NCI-H748 (cell line): ENCODE data around the gene GPATCH2.
A peak's percentile ranks its signal among the peaks of the same experiment; 100 is the strongest.
"Not testable (repeated sequence)": the region's sequence is repeated elsewhere in the genome, so short reads cannot be mapped to it uniquely, and the experiment has no call there.

ENCODE experiments used
- DNase-seq: peaks from one replicate; lab custom pipeline; 2025; ENCODE audit not compliant: unreplicated experiment; lab: John Stamatoyannopoulos, UW

GPATCH2 gene

GRCh38 chr1:217584286-217584811 lies 46.5 kb downstream of the GPATCH2 start:
- not testable (repeated sequence) for DNase-seq

- no peak for DNase-seq
Measured at GRCh38 chr1:217577336-217577735, 53.6 kb downstream of the GPATCH2 start.

- DNase-seq = peak; percentile 1
Measured at GRCh38 chr1:217574265-217574949, 56.5 kb downstream of the GPATCH2 start.

- DNase-seq = no peak
Measured at GRCh38 chr1:217569021-217569420, 61.9 kb downstream of the GPATCH2 start.

GRCh38 chr1:217568200-217568599 lies 62.7 kb downstream of the GPATCH2 start:
- DNase-seq = no peak

GRCh38 chr1:217564833-217565232 lies 66.1 kb downstream of the GPATCH2 start:
- no peak for DNase-seq

- no peak for DNase-seq
Measured at GRCh38 chr1:217564207-217564606, 66.7 kb downstream of the GPATCH2 start.

- DNase-seq = no peak
Measured at GRCh38 chr1:217563179-217563578, 67.7 kb downstream of the GPATCH2 start.

- DNase-seq = no peak
Measured at GRCh38 chr1:217562229-217562878, 68.5 kb downstream of the GPATCH2 start.

- DNase-seq = no peak
Measured at GRCh38 chr1:217561446-217561845, 69.4 kb downstream of the GPATCH2 start.

GRCh38 chr1:217554849-217555248 lies 76.0 kb downstream of the GPATCH2 start:
- no peak for DNase-seq

- no peak for DNase-seq
Measured at GRCh38 chr1:217553949-217554509, 76.9 kb downstream of the GPATCH2 start.

GRCh38 chr1:217552339-217552951 lies 78.4 kb downstream of the GPATCH2 start:
- no peak for DNase-seq

- DNase-seq = no peak
Measured at GRCh38 chr1:217542837-217543236, 88.1 kb downstream of the GPATCH2 start.

GRCh38 chr1:217542136-217542777 lies 88.6 kb downstream of the GPATCH2 start:
- DNase-seq = no peak

- no peak for DNase-seq
Measured at GRCh38 chr1:217540321-217540720, 90.6 kb downstream of the GPATCH2 start.

- peak; percentile 78 for DNase-seq
Measured at GRCh38 chr1:217539510-217539909, 91.4 kb downstream of the GPATCH2 start.

GRCh38 chr1:217535601-217536377 lies 95.1 kb downstream of the GPATCH2 start:
- DNase-seq = no peak

GRCh38 chr1:217534566-217534965 lies 96.3 kb downstream of the GPATCH2 start:
- DNase-seq = no peak

GRCh38 chr1:217528271-217528670 lies 102.6 kb downstream of the GPATCH2 start:
- no peak for DNase-seq
